ENCODE data around the gene SAFB.

- no peak for TF ChIP-seq CTCF (conservative IDR thresholded peaks at IDR 0.05; ENCODE audit: low read length)
- TF ChIP-seq EZH2phosphoT487 (IDR thresholded peaks at IDR 0.05; ENCODE audit: borderline replicate concordance, low read depth, low read length): no peak
Measured at GRCh38 chr19:5684694-5685430, 62.0 kb downstream of the SAFB start.

All from OCI-LY7 (cell line).